ENCODE results near the gene CT45A9.
"Not testable (repeated sequence)": the region's sequence is repeated elsewhere in the genome, so short reads cannot be mapped to it uniquely, and the experiment has no call there.

GRCh38 chrX:135854438-135854837 is 17.2 kb downstream of the CT45A9 start, which contains the start of gene CT45A8:
- not testable (repeated sequence) for TF ChIP-seq CTCF, POLR2A (IDR thresholded peaks at IDR 0.05)
